Testis (tissue), 3 donors: ENCODE results near the gene PHGDH. TPM values are rescaled to one million over a fixed set of nuclear protein-coding genes. Genes with fewer than 3 reads are reported as not detected.
A peak's percentile ranks its signal among the peaks of the same experiment; 100 is the strongest.

Experiments
- DNase-seq: peaks from one replicate; pipeline ENCODE4 v3.0.0-alpha.2; 2019
- H3K27ac ChIP-seq, 2 donors: fragments of 200-600 bp; sonication (generic); one replicate each; pipeline ENCODE4 v1.5.1; 2019
- H3K27me3 ChIP-seq: fragments of 200-600 bp; sonication (generic); one replicate; pipeline ENCODE4 v1.5.1; 2019
- H3K36me3 ChIP-seq: fragments of 200-600 bp; sonication (generic); one replicate; pipeline ENCODE4 v1.5.1; 2017; ENCODE audit warnings: low read depth; ENCODE audit errors: missing control alignments
- H3K4me1 ChIP-seq: fragments of 200-600 bp; sonication (generic); one replicate; pipeline ENCODE4 v1.5.1; 2019
- H3K4me3 ChIP-seq, 2 donors: fragments of 200-600 bp; sonication (generic); one replicate each; pipeline ENCODE4 v1.5.1; 2017 to 2019
- H3K9me3 ChIP-seq: fragments of 200-600 bp; sonication (generic); one replicate; pipeline ENCODE4 v1.5.1; 2017
- POLR2A ChIP-seq: fragments of 450-650 bp; IDR thresholded peaks from one replicate; pipeline ENCODE4 v1.6.1; 2017; ENCODE audit warnings: antibody characterized with exemption, mild to moderate bottlenecking, moderate library complexity
- WGBS, 2 donors: methylation state at CpG; one replicate each; pipeline ENCODE4 v1.1.5; 2018; 5-methylcytosine and 5-hydroxymethylcytosine counted together
- intact Hi-C: fragments of 100-400 bp; cut with DNase I; formaldehyde crosslinking; loops from one replicate; pipeline ENCODE4 v1.15.1; 2023; ENCODE audit warnings: low total_unique reads
- polyA plus RNA-seq: library from polyadenylated mRNA; stranded (reverse); fragments of 350-450 nt; fragmentation: Illumina TruSeq; extraction: RNeasy Lipid Tissue Mini Kit (QIAGEN cat#74804); gene quantifications from one replicate; pipeline ENCODE4 v1.2.3, GENCODE V29; 2014; ENCODE audit warnings: low read depth, low replicate concordance; ENCODE audit not compliant: insufficient read depth
- total RNA-seq, 2 donors: library from RNA; depleted of rRNA; stranded (reverse); fragments of >200 nt; gene quantifications; one replicate each; pipeline ENCODE4 v1.2.3, GENCODE V29; 2016
- TF ChIP-seq, protein P1 (sequence below), 3 experiments: fragments of 450-650 bp in 2 of 3; fragments of 200-600 bp in 1 of 3; sonication (generic) in 1 of 3; IDR thresholded peaks; one replicate each; pipeline ENCODE4 v1.5.1; 2016 to 2019; ENCODE audit warnings: antibody characterized with exemption in 3 of 3, mild to moderate bottlenecking in 2 of 3, moderate library complexity in 1 of 3

The PHGDH gene
- total and polyA plus RNA-seq, 3 donors from 2014 or later: 85.3 to 161 (median 131) TPM

DNA sequence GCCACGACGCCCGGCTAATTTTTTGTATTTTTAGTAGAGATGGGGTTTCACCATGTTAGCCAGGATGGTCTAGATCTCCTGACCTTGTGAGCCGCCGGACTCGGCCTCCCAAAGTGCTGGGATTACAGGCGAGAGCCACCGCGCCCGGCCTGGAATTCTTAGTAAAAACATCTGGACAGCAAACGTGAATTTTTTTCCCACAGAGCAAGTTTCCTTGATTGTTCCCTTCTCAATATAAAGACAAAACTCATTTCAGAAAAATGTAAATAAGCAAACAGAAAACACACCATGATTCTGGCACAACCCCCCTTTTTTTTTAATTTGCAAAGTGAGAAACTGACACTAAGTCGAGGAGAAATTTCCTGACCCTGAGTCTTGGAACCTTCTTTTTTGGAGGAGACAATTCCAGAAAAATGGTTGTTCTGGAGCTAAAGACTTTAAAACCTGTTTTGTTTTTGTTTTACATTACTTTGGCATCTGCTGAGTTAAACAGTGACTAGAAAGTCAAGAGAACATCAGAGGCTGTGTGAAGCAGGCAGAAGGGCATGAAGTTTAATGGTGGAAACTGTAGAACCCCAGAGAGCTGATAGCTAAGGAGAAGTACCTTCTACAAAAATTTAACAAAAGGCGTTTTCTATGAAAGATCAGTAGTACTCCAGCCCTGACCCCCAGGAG is 67.3 kb downstream of the PHGDH start:
- no peak for TF ChIP-seq POLR2A
- TF ChIP-seq, protein P1, sequence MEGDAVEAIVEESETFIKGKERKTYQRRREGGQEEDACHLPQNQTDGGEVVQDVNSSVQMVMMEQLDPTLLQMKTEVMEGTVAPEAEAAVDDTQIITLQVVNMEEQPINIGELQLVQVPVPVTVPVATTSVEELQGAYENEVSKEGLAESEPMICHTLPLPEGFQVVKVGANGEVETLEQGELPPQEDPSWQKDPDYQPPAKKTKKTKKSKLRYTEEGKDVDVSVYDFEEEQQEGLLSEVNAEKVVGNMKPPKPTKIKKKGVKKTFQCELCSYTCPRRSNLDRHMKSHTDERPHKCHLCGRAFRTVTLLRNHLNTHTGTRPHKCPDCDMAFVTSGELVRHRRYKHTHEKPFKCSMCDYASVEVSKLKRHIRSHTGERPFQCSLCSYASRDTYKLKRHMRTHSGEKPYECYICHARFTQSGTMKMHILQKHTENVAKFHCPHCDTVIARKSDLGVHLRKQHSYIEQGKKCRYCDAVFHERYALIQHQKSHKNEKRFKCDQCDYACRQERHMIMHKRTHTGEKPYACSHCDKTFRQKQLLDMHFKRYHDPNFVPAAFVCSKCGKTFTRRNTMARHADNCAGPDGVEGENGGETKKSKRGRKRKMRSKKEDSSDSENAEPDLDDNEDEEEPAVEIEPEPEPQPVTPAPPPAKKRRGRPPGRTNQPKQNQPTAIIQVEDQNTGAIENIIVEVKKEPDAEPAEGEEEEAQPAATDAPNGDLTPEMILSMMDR (IDR thresholded peaks at IDR 0.05): no peak
- Histone ChIP-seq H3K4me1 (no peaks in the 10 kb centered on the region), H3K27ac (no peak overlapping the region), H3K4me3 (no peak overlapping the region), H3K9me3 (no peaks in the 10 kb centered on the region), H3K27me3 (no peaks in the 10 kb centered on the region), H3K36me3 (no peaks in the 10 kb centered on the region)
- intact Hi-C loops: no loop called here
- WGBS, 2 donors: 53 to 71% methylated on average over 13 of the region's 13 CpGs
- DNase-seq: no peak

DNA sequence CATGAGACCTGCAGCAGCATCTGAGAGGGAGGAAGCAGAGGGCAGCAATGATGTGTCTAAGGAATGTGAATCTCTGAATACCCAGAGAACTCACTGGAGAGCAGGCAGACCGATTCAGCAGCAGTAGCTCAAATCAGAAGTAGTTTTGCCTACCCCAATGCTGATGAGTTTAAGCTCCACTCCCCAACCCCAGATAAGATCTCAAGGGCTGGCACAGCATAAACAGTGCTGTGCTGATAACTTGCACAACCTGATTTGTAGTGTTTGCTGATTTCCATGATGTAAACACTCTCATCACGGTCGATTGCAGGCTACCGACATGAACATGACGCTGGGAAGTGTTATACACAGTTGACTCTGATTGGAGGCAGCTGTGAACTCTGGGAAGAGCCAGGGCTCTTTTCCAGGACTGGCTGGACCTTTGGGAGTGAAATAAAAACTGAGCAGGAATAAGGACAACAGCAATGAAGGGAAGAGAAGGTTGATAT is 68.2 kb downstream of the PHGDH start:
- H3K27ac ChIP-seq: no peak overlapping the region
- H3K4me3 ChIP-seq: no peak overlapping the region
- intact Hi-C loops: no loop called here
- no peaks in the 10 kb centered on the region for H3K9me3 ChIP-seq
- TF ChIP-seq, protein P1 (IDR thresholded peaks at IDR 0.05): no peak
- H3K36me3 ChIP-seq: no peaks in the 10 kb centered on the region
- no peaks in the 10 kb centered on the region for H3K27me3 ChIP-seq
- DNase-seq: peak; percentile 31
- WGBS, 2 donors: 21 to 31% methylated on average over 5 of the region's 5 CpGs
- no peaks in the 10 kb centered on the region for H3K4me1 ChIP-seq

DNA sequence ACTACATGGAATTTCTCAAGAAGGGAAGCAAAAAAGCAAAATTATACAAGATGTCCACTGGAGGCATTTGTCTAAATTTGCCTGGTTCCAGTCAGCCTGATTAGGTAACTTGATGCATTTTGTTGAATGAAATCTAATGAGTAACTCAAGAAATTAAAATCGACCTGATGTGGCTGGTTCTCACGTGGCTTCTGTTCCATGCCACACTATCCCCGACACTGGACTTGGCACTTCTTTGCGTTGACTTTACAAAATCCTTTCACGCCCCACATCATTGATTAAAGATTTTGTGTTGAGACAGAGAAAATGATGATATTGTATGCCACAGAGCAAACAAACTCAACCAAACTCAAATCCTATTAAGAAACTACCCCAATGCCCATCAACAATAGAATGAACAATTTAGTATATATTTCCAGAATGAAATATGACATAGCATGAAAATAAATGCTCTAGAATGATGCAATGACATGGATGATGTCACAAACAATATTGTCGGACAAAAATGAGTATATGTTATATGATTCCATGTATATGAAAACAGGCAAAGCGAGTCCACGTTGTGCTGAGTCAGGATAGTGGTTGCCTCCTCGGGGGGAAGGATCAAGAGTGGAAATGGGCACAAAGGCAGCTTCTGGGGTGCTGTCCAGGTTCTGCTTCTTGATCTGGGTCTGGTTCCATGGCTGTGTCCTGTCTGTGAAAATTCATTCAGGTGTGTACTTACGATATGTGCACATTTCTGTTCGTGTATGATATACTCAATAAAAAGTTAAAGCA is 69.9 kb downstream of the PHGDH start:
- Histone ChIP-seq H3K4me3 (no peak overlapping the region), H3K4me1 (no peaks in the 10 kb centered on the region), H3K27me3 (no peaks in the 10 kb centered on the region), H3K27ac (no peak overlapping the region), H3K9me3 (no peaks in the 10 kb centered on the region), H3K36me3 (no peaks in the 10 kb centered on the region)
- intact Hi-C loops: no loop called here
- DNase-seq: no peak
- 93 to 94% methylated on average over 11 of the region's 11 CpGs for WGBS, 2 donors
- TF ChIP-seq POLR2A: no peak
- TF ChIP-seq, protein P1 (IDR thresholded peaks at IDR 0.05): no peak

DNA sequence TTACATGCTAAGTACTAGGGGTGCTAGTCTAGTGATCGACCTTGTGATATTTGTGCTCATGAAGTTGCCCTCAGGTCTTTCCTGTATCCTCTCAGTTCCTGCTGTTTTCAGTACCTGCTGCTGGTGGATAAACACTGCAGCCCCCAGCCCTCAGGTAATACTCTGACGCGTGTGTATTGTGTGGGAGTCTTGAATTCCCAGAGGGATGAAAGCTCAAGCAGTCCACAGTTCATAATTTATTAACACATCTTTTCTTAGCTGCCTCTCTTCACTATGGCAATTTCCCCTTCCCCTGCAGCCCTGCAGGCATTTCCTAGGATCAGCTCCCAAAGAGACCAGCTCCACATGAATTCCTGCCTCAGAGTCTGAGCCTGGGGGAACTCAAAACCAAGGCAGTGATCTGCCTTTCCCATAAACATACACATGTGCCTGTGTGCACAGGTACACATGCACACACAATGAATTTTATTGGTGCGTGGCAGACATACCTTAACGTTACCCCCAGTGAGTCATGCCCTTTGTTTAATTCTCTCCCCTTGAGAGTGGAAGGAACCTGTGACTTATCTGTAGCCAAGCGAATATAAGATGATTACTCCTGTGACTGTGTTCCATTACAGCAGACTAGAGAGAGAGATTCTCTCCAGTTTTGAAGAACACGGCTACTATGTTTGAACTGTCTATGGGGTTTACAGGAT is 71.0 kb downstream of the PHGDH start:
- no peak overlapping the region for H3K27ac ChIP-seq
- no peaks in the 10 kb centered on the region for H3K4me1 ChIP-seq
- WGBS, 2 donors: 77 to 82% methylated on average over 7 of the region's 7 CpGs
- no peak for TF ChIP-seq POLR2A
- TF ChIP-seq, protein P1 (IDR thresholded peaks at IDR 0.05): no peak
- H3K4me3 ChIP-seq: no peak overlapping the region
- no peak for DNase-seq
- intact Hi-C loops: no loop called here
- no peaks in the 10 kb centered on the region for H3K27me3 ChIP-seq
- H3K36me3 ChIP-seq: no peaks in the 10 kb centered on the region
- no peaks in the 10 kb centered on the region for H3K9me3 ChIP-seq
